ENCODE data around the gene EMP1.

EMP1 gene

DNA sequence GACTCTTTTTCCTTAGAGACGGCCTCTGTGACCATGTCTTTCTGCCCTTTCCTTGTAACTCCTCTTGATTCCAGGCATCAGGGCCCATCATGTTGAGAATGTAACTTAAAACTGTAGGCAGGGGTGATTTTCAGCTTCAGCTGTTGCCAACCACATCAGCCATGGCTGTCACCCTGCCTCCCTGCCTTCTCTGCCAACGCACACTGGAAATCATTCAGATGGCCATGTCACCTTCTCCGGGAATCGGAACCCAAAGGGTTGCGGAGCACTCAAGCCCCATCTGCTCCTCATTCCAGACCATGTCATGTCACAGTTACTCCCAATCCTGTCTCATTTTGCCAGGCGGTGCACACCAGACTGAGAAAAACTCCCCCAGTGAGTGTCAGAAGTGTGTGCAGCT is 72.1 kb downstream of the EMP1 start:
- no peak for DNase-seq

All from NCI-H2107 (cell line).